Activated T-helper 9 cell treated with anti-CD3 and anti-CD28 coated beads, Interleukin-2, amount 50 U/mL, for 16 hours (primary cell): Measurements from ENCODE around the gene PWP2.
"Not testable (repeated sequence)": the region's sequence is repeated elsewhere in the genome, so short reads cannot be mapped to it uniquely, and the experiment has no call there.

Source experiments
- DNase-seq: peaks from one replicate; pipeline ENCODE4 v3.0.0-alpha.2; 2020; ENCODE audit warnings: low read depth

PWP2 gene

DNA sequence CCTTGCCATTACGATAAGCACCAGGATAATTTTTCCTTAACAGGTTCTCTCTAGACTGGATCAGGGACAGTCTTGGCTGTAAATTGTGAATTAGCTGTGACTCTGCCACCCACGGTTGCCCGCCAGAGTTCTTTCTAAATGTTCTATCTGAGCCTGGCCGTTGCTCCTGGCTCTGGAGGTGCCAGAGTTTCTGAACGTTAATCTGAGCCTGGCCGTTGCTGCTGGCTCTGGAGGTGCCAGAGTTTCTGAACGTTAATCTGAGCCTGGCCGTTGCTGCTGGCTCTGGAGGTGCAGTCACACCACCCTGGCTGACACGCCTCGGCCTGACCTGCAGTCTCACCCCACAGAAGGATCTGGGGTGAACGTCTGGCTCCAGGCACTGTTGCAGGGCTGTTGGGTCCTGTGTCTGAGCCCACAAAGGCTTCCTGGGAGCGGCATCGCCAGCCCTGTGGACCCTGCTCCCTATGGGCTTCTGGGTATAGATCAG is 56.0 kb downstream of the PWP2 start:
- not testable (repeated sequence) for DNase-seq

DNA sequence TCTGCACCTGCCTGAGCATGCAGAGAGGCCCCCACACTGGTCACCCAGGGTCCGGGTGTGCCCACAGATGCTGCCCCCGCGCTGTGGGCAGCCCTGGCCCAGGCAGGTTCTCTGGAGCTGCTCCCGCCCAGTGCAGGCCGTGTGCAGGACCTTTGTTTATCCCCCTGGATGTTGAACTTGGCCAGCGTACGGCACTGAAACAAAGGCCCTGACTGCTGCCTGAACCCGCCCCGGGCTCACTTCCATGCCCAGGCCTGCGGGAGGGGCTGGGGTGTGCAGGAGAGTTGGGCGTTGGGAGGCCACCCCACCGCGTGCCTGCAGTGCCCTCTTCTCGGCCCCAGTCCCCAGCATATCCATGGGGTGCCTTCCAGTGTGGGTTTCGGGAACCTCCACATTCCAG is 58.7 kb downstream of the PWP2 start:
- DNase-seq, result not testable (repeated sequence)

DNA sequence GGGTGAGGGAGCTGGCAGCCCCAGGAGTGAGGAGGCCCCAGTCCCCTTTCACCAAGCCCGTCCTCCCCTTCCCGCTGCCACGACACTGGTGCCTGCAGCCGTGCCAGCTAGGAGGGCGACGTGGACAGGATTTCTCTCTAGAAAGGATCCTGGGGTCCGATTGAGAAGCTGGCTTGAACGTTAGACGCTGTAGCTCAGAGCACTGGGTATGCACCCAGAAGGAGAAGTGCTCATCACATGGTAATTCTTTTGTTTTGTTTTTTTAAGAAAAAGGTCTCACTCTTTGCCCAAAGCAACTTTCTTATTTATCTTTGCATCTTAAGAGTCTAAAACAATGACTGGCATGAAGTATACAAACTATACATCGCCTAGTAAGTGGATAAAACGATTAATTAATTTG is 60.3 kb downstream of the PWP2 start:
- DNase-seq, result not testable (repeated sequence)

GRCh38 chr21:44170326-44170725 is 63.1 kb downstream of the PWP2 start:
- DNase-seq, result not testable (repeated sequence)

DNA sequence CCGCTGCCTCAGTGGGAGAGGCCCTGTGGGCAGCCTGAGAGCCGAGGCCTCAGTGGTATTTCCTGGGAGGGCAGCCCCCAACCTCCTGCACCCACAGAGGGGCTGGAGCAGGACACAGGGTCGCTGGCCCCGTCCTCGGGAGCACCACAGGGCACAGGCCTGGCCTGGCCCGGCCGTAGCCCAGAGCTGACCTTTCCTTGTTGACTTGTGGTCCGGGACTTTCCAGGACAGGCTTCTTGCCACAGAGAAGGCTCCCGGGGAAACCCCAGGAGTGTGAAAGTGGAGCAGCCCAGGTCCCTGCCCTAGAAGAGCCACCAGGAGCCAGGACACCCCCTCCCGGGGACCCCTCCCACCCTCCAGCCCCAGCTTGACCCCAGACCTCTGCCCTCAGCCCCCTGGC is 63.7 kb downstream of the PWP2 start:
- DNase-seq, result not testable (repeated sequence)

DNA sequence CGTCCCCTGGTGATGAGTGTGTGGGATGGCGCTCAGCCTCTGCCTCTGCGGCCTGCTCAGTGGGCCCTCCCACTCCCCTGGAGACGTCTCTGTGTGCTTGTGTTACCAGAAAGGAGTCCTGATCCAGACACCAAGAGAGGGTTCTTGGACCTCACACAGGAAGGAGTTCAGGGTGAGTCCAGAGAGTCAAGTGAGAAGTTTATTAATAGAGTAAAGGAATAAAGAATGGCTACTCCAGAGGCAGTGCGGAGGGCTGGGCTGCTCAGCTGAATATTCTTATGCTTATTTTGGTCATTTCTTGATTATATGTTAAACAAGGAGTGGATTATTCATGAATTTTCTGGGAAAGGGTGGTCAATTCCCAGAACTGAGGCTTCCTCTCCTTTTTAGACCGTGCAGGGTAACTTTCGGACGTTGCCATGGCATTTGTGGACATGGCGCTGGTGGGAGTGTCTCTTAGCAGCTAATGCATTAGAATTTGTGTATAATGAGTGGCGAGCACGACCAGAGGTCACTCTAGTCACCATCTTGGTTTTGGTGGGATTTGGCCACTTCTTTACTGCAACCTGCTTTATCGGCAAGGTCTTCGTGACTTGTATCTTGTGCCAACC is 64.9 kb downstream of the PWP2 start:
- not testable (repeated sequence) for DNase-seq

DNA sequence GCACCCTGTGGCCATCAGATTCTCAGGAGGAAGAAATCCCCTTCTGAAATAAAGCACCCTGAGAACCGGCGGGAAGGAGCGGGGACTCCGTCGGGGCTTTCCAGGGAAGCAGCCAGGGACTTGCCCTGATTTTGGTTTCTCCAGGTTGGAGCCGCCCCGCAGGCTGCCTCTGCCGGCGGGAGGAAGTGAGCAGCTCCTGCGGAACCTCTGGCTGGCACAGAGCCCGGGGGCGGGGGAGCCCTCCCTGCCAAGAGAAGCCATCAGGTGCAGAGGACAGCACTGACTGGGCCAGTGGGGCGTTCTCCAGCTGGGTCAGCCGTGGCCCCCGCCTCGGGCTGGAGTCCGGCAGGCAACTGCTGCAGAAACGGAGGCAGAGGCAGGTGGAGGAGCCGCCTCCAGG is 65.5 kb downstream of the PWP2 start:
- not testable (repeated sequence) for DNase-seq

- DNase-seq, result not testable (repeated sequence)
Observed at GRCh38 chr21:44175189-44175588, 68.0 kb downstream of the PWP2 start.

- DNase-seq, result not testable (repeated sequence)
Observed at GRCh38 chr21:44176127-44176526, 68.9 kb downstream of the PWP2 start.
